Heart left ventricle (tissue), 13 donors: ENCODE measurements around the gene COL4A5.

ENCODE experiments used
- CTCF ChIP-seq, 12 donors: fragments of 200-600 bp; sonication (generic) in 4 of 12; IDR thresholded peaks; one replicate each; pipeline versions ENCODE4 v1.5.0 to v1.8.0; 2018 to 2022; ENCODE audit warnings: antibody characterized with exemption in 12 of 12, mild to moderate bottlenecking in 5 of 12
- POLR2A ChIP-seq, 2 donors: fragments of 450-650 bp; IDR thresholded peaks; one replicate each; pipeline ENCODE4 v1.6.1; 2017; ENCODE audit warnings: antibody characterized with exemption in 2 of 2, mild to moderate bottlenecking in 2 of 2, moderate library complexity in 2 of 2
- donor health status: ischemic (EF 13 %, LVEDD 7.1; RV severe dilation, severe dysfunction).
- donor health status: DM: no; HTN: yes; CAD: no.
- donor health status: DM: no; HTN: no; CAD: no.
- donor health status: ischemic (EF 25% LVEDD 6.9; RV normal size, moderate dysfunction).
- donor health status: ischemic (EF 25% LVEDD 5.7; RV mildly dilated, moderate dysfunction).
- donor health status: ischemic (EF 35%, LVEDD 5.7; RV mildly dilated, moderate dysfunction).
- donor health status: nonischemic (EF 11% LVEDD 7.7; RV severe dilation, severe dysfunction).
- donor health status: DM: yes; HTN: yes; CAD: no.
- donor health status: PGD.
- donor health status: ischemic (EF 29% LVEDD 5.4; RV normal size, mild dysfunction).
- donor health status: nonischemic (EF 23%, LVEDD 6.1; RV moderate dilation, normal function).

- TF ChIP-seq CTCF (IDR thresholded peaks at IDR 0.05), result no peak
- no peak for TF ChIP-seq POLR2A (IDR thresholded peaks at IDR 0.05)
Observed at GRCh38 chrX:108582151-108582550, 142.5 kb downstream of the COL4A5 start.
